HG02840 (cell line): ENCODE results near the gene PTGES2.
"Not testable (repeated sequence)": the region's sequence is repeated elsewhere in the genome, so short reads cannot be mapped to it uniquely, and the experiment has no call there.

Experiments used
- ATAC-seq: cut with Tn5 transposase; IDR thresholded peaks from one replicate; pipeline ENCODE4 v1.9.1; 2021; ENCODE audit warnings: mild to moderate bottlenecking, moderate library complexity, moderate number of reproducible peaks; ENCODE audit not compliant: unreplicated experiment, low FRiP score

Gene PTGES2

DNA sequence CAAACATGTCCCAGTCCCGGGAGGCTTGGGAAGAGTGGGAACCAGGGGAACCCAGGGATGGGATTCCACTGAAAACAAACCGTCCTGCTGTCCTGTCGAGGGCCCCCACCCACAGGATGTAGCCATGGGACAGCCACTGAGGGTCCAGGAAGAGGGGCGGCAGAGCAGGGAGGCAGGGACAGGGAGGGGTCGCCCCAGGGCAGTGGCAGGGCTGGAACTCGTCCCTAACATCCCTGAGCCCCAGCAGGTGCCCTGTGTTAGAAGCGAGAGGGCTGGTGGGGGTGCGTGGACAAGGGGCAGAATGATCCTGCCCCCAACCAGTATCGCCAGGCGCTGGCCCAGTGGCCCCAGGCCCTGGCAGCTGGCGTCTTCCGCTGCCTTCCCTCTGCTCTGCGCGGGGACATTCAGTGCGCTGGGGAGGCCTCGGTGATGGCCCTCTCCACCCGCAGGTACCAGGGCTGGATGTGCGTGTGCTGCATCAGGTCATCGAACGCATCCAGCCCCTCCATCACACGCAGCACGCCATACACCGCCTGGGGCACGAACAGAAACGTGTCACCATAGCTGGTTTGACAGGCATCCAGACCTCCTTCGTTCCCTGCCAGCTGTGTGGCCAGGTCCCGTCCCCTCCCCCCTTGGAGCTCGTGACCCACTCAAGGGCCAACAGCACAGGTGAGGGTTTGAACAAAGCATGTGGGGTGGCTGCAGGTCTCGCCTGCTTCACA lies 6.6 kb downstream of the PTGES2 start:
- no peak for ATAC-seq

- no peak for ATAC-seq
These were observed 7.3 kb downstream of the PTGES2 start for GRCh38 chr9:128120061-128120740.

DNA sequence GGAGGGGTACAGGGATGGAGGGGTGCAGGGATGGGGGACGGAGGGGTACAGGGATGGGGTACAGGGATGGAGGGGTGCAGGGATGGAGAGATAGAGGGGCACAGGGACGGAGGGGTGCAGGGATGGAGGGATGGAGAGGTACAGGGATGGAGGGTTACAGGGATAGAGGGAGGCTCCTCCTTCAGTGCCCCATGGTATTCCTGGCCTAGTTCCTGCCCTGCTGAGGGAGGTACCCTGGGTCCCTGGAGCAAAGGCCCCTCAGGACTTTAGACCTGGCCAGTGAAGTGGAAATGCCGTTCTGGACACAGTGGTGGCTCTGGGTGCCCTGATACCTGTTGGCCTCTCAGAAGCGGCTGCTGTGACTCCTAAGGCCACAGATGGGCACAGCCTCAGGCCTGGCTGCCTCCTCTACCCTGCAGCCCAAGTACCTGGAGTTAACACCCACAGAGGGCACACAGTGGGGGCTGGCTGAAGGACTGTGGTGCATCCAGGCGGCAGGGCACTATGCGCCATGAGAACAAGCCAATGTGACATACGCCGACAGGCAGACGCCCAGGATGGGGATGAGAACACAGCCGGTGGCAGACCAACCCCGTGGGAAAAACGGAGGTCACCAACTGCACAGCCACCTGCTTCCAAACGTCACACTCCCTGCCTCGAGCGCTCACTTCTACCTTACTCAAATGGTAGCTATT lies 8.4 kb downstream of the PTGES2 start:
- ATAC-seq, result no peak

DNA sequence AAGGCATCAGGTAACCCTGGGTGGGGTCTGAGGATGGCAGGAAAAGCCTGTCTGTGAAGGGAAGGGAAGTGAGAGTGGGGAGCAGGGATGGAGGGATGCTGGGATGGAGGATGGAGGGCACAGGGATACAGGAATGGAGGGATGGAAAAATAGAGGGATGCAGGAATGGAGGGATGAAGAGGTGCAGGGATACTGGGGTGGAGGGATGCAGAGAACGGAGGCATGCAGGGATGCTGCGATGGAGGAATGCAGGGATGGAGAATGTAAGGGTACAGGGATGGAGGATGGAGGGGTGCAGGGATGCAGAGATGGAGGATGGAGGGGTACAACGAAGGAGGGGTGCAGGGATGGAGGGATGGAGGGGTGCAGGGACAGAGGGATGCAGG lies 9.1 kb downstream of the PTGES2 start:
- ATAC-seq, result no peak

GRCh38 chr9:128117613-128118471 lies 9.7 kb downstream of the PTGES2 start:
- no peak for ATAC-seq

- ATAC-seq, result no peak
These were observed 11.1 kb downstream of the PTGES2 start for GRCh38 chr9:128116104-128117083.

DNA sequence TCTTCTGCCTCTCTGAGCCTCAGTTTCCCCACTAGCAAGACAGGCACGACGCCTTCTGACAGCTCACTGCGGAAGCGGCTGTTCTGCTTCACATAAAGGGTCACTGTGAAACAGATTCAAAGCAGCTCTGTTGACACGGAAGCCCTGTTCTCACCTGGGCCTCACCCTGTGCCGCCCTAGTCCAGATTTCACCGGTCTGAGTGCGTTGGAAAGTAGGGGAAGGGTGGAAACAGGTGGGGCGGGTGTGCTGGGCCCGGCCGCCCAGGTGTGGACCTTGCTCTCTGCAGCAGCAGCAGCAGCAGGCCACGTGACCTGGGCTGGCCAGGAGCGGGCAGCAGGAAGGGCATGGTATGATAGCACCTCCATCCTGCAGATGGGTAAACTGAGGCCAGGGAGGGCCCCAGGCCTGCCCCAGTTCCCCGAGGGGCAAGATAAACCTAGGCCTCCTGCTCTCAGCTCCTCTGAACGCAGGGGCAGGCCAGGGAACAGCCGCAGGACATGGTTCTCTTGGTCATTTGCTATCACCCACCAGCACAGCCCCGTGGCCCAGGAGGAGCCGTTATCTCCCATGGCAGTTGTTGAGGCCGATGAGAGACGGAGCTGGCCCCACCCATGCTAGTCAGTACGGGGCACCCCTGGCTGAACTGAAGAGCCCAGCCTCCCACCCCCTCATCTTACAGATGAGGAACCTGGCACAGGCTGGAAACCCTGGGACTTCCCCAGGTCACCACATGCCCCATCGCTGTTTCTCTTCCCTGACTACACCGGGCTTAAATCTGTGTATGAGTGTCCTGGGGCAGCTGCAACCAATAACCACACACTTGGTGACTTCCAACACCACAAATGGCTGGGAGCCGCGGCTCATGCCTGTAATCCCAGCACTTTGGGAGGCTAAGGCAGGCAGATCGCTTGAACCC lies 12.1 kb downstream of the PTGES2 start:
- ATAC-seq, result no peak

DNA sequence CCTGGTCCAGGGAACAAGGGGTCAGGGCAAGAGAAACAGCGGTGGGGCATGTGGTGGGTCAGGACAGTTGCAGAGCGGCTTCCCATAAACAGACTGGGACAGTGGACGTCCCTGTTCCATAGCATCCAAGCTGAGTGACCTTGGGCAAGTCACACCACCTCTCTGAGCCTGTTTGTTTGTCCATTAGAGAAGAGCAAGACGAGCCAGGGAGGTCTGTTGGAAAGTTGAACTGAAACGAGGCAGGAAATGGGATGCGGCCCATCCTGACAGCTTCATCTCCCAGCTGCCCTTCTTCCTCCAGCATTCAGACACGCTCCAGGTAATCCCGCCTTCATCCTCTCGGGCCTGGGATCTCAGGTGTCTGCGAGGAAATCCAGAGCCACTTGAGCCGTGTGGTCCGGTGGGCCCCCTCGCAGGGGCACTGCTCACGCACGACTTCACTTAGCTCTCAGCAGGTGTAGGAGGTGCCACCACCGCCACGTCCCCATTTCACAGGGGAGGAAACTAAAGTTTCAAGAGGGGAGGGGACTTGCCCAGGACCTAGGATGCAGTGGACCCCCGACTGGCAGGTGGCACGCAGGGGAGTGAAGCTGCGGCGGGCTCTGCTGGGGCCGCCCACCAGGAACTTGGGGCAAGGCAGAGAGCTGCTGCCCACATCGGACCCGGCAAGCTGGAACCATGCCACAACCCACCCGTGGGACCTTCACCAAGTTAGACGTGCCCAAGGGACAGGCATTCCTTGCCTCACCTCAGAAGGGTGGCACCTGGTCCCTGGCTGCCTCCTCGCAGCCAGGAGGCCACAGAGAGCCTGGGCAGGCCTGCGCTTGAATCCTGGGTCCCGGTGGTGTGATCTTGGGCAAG lies 13.0 kb downstream of the PTGES2 start:
- no peak for ATAC-seq

GRCh38 chr9:128113526-128114325 lies 13.8 kb downstream of the PTGES2 start:
- ATAC-seq, result no peak

- ATAC-seq, result not testable (repeated sequence)
These were observed 15.8 kb downstream of the PTGES2 start for GRCh38 chr9:128111726-128112125.

DNA sequence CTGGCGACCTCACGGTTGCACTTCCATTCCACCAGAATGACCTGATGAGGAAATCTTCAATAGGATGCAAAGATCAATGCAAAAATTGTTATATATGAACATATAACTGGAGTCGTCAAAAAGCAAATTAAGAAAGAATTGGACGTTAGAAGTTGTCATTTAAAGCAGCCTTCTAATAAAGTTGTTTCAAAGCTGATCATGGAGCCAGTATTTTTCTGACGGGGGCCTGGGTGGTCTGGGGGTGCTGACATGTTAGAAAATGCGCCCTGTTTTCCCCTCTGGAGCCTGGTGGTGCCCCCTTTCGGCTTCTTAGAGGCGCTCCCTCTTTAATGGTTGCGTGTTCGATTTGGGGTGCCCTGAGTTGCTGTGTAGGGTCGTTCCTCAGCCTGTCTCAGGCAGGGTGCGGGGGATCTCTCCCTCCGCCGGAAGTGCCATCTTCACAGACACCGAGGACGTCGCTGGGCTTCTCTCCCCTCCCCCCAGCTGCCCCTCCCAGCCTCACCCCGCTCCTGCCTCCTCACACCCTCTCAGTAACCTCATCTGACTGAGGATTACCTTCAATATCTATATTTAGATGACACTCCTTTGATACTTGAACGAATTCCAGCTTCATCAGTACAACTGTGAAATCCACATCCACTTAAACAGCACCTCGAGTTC lies 18.3 kb downstream of the PTGES2 start:
- ATAC-seq, result no peak

- no peak for ATAC-seq
These were observed 19.1 kb downstream of the PTGES2 start for GRCh38 chr9:128108269-128109049.

DNA sequence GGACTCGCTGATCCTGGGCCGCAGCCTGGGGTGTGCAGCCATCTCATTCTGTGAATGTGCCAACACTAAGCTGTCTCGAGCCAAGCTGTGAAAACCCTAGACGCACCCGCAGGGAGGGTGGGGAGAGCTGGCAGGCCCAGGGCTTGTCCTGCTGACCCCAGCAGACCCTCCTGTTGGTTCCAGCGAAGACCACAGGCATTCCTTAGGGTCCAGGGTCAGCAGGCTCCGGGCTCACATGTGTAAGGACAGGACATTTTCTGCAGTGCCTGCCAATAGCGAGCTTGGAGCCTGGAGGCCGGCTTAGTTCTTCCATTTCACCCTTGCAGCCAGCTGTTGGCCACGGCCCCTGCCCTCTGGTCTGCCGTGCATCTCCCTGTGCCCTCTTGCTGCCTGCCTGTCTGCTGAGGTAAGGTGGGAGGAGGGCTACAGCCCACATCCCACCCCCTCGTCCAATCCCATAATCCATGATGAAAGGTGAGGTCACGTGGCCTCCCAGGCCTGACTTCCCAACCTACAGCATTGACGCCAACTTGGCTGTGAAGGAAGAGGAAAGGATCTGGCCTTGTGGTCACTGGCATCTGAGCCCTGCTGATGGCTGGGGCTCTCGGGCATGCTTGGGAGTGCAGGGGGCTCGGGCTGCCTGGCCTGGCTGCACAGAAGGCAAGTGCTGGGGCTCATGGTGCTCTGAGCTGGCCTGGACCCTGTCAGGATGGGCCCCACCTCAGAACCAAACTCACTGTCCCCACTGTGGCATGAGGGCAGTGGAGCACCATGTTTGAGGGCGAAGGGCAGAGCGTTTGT lies 19.9 kb downstream of the PTGES2 start:
- no peak for ATAC-seq

DNA sequence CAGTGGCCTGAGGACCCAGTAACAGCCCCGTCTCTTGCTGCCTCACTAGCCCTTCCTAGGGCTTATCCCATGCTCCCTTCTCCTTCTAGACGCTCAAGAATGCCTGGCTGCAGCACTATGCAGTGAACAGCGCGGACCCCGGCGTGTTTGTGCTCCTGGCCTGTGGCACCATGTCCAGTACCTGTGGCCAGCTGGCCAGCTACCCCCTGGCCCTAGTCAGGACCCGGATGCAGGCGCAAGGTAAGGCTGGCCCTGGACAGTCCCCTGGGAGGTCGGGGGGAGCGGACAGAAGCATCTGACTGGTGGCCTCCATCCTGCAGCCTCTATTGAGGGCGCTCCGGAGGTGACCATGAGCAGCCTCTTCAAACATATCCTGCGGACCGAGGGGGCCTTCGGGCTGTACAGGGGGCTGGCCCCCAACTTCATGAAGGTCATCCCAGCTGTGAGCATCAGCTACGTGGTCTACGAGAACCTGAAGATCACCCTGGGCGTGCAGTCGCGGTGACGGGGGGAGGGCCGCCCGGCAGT lies 20.5 kb downstream of the PTGES2 start:
- ATAC-seq, result no peak
